DMS153 treated with DMSO at 0.1 percent for 48 hours (cell line): ENCODE measurements around the gene PPP2R1A.

Experiments used
- DNase-seq: peaks from one replicate; lab custom pipeline; 2025; ENCODE audit not compliant: unreplicated experiment; lab: John Stamatoyannopoulos, UW

The PPP2R1A gene

GRCh38 chr19:52189735-52190486 is at the start of gene PPP2R1A:
PPP2R1A (plus strand) TSS chr19:52190052; CDS start chr19:52190097, 45 bp downstream.
- DNase-seq: peak; percentile 99

GRCh38 chr19:52141203-52141602 is 48.6 kb upstream of the PPP2R1A start:
- no peak for DNase-seq

GRCh38 chr19:52142001-52142595 is 47.8 kb upstream of the PPP2R1A start:
- no peak for DNase-seq

- DNase-seq: no peak
Measured at GRCh38 chr19:52148256-52148655, 41.6 kb upstream of the PPP2R1A start.

GRCh38 chr19:52155596-52156359 is 34.1 kb upstream of the PPP2R1A start:
- DNase-seq: no peak

- no peak for DNase-seq
Measured at GRCh38 chr19:52170304-52170703, 19.5 kb upstream of the PPP2R1A start.

- DNase-seq: no peak
Measured at GRCh38 chr19:52170863-52171320, 19.0 kb upstream of the PPP2R1A start.

GRCh38 chr19:52171321-52172169 is 18.3 kb upstream of the PPP2R1A start, which contains the start of gene ZNF836:
ZNF836 (minus strand) TSS chr19:52171621; CDS start chr19:52168072, 3,549 bp downstream.
- DNase-seq: peak; percentile 74

GRCh38 chr19:52172347-52172746 is 17.5 kb upstream of the PPP2R1A start:
- no peak for DNase-seq

- DNase-seq: no peak
Measured at GRCh38 chr19:52176574-52176973, 13.3 kb upstream of the PPP2R1A start.

- no peak for DNase-seq
Measured at GRCh38 chr19:52187407-52187806, 2.4 kb upstream of the PPP2R1A start.

GRCh38 chr19:52188822-52189734 is 774 bp upstream of the PPP2R1A start:
- no peak for DNase-seq

- DNase-seq: no peak
Measured at GRCh38 chr19:52190487-52191293, 838 bp downstream of the PPP2R1A start.

- no peak for DNase-seq
Measured at GRCh38 chr19:52191389-52191788, 1.5 kb downstream of the PPP2R1A start.

- no peak for DNase-seq
Measured at GRCh38 chr19:52191951-52192350, 2.1 kb downstream of the PPP2R1A start.

- DNase-seq: no peak
Measured at GRCh38 chr19:52196256-52196967, 6.6 kb downstream of the PPP2R1A start.

GRCh38 chr19:52197964-52198363 is 8.1 kb downstream of the PPP2R1A start:
- no peak for DNase-seq

GRCh38 chr19:52198678-52199077 is 8.8 kb downstream of the PPP2R1A start:
- DNase-seq: no peak
